Astrocyte of the cerebellum (primary cell): ENCODE results near the gene DNAJB1.
"Not testable (repeated sequence)": the region's sequence is repeated elsewhere in the genome, so short reads cannot be mapped to it uniquely, and the experiment has no call there.

ENCODE experiments used
- DNase-seq: peaks from one replicate; pipeline ENCODE4 v3.0.0-alpha.2; 2011; ENCODE audit warnings: low read depth
- H3K4me3 ChIP-seq: 2 replicates; pipeline ENCODE4 v1.5.1; 2011; ENCODE audit warnings: mild to moderate bottlenecking, low read depth, low read length, moderate library complexity
- in situ Hi-C: cut with HindIII; loops from 2 replicates; pipeline ENCODE4 v1.10.0; 2017; ENCODE audit warnings: low sequenced_read_pairs
- TF ChIP-seq, protein P1 (sequence below): IDR thresholded peaks from 2 replicates; pipeline ENCODE4 v1.5.1; 2012; ENCODE audit warnings: low read length, low read depth, moderate library complexity, mild to moderate bottlenecking; ENCODE audit errors: missing control alignments

The DNAJB1 gene

DNA sequence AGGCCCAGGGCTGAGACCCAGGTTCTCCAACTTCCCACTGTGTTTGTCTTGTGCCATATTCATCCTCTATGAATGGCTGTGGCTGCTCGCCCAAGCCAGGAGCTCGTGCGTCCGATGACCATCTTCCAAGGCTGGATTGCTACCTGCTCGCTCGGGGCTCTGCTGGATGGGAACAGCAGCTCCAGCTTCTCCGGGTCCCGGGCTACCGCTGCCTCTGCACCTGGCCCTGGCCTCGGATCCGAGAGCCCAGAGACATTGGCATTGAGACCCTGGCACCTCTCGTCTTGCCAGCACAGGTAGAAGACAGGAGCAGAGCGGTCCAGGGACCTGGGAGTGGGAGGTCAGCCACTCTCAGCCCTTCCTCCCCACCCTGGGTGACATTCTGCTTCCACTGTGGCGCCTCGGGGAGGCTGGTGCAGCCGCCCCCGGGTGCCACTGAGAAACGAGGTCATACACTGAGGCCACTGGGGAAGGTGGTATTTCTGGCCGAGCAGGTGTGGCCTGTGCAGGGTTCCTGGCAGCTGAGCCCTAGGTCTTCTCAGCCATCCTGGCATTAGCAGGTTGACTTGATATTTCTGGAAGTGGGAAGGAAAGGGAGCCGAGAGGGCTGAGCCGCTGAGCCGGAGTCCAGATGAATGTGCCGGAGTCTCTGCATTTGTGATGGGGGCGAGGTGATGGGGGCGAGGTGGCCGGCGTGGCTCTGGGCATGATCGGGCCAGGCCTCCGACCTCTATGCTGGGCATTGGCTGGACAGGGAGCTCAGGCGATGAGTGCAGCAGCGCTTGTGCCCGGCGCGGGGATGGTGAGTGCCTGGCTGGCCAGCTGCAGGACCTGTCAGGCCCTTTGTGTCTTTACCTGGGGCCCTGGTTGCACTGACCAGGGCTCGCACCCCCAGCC, 35.1 kb upstream of the DNAJB1 start:
- H3K4me3 ChIP-seq, result no peak overlapping the region
- TF ChIP-seq, protein P1, sequence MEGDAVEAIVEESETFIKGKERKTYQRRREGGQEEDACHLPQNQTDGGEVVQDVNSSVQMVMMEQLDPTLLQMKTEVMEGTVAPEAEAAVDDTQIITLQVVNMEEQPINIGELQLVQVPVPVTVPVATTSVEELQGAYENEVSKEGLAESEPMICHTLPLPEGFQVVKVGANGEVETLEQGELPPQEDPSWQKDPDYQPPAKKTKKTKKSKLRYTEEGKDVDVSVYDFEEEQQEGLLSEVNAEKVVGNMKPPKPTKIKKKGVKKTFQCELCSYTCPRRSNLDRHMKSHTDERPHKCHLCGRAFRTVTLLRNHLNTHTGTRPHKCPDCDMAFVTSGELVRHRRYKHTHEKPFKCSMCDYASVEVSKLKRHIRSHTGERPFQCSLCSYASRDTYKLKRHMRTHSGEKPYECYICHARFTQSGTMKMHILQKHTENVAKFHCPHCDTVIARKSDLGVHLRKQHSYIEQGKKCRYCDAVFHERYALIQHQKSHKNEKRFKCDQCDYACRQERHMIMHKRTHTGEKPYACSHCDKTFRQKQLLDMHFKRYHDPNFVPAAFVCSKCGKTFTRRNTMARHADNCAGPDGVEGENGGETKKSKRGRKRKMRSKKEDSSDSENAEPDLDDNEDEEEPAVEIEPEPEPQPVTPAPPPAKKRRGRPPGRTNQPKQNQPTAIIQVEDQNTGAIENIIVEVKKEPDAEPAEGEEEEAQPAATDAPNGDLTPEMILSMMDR, result no peak
- no peak for DNase-seq
- in situ Hi-C loops, result no loop called here

DNA sequence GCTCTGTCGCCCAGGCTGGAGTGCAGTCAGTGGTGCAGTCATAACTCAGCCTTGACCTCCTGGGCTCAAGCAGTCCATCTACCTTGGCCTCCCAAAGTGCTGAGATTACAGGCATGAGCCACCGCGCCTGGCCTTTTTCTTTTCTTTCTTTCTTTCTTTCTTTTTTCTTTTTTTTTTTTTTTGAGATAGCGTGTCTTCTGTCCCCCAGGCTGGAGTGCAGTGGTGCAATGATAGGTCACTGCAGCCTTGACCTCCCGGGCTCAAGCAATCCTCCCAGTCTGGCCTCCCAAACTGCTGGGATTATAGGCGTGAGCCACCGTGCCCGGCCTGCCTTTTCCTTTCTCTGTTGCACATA, 33.8 kb upstream of the DNAJB1 start:
- in situ Hi-C loops, H3K4me3 ChIP-seq, DNase-seq: not testable (repeated sequence)

DNA sequence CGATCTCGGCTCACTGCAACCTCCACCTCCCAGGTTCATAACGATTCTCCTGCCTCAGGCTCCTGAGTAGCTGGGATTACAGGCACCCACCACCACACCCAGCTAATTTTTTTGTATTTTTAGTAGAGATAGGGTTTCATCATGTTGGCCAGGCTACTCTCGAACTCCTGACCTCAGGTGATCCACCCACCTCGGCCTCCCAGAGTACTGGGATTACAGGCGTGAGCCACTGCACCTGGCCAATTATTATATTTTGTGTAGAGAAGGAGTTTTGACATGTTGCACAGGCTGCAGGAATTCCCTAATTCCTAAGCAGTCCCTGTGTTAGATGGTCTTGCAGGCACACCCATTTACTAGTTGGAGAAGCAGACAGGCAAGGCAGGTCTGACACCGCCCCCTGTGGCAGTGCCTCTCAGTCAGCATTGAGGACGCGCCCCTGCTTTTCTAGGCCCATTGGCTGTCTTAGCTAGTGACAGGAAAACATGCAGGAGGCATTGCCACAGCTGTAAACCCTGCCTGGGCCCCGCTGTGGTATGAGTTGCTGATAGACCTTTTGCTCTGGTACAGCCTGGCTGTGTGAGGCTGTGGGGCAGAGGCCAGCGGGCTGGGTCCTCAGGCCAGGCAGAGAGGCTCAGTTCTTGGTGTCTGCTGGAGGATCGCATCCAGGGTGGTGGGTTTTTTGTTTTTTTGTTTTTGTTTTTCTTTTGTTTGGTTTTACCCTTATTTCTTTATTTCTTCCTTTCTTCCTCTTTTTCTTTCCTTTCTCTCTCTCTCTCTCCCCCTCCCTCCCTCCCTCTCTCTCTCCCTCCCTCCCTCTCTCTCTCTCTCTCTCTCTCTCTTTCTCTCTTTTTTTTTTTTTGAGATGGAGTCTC, 33.2 kb upstream of the DNAJB1 start:
- in situ Hi-C loops, DNase-seq, H3K4me3 ChIP-seq: not testable (repeated sequence)

DNA sequence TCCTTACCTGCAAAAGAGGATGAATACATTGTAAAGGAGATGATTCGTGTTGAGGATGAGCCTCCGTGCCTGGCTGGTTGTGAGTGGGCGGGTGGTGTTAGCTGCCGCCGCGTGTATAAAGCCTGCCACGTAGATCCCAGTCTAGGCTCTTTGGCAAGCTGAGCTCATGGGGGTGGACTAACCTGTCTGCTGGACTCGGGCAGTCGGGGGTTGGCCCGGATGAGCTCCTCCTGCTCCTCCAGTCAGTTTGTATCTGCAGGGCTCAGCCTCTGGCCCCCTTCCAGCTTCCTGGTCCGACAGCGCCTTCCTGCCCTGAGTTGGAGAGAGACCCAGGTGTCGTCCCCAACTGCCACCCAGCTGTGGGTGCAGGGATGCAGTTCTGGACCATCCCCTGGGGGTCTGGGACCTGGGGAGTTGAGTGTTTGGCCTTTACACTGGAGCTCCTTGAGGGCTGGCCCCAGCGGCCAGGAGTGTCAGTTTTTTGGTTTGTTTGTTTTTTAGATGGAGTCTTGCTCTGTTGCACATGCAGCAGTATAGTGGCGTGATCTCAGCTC, 32.1 kb upstream of the DNAJB1 start:
- TF ChIP-seq, protein P1, result no peak
- DNase-seq, result no peak
- in situ Hi-C loops, result no loop called here
- no peak overlapping the region for H3K4me3 ChIP-seq

DNA sequence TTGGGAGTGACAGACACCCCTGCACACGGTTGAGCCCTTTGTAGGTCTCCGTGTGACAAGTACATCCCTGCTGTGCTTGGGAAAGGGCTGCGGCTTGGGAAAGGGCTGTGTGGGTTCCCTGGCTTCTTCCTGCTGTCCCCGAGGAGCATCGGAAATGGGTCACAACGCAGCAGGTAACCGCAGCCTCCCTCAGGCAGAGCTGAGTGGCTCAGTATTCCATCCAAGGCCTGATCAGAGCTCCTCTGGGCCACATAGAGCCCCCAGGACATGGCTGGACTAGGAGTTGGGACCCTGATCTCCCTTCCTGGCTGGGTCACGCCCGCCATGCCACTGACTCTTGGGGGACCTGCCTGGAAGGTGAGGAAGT, 27.5 kb upstream of the DNAJB1 start:
- TF ChIP-seq, protein P1, result no peak
- H3K4me3 ChIP-seq, result no peak overlapping the region
- in situ Hi-C loops, result no loop called here
- no peak for DNase-seq

DNA sequence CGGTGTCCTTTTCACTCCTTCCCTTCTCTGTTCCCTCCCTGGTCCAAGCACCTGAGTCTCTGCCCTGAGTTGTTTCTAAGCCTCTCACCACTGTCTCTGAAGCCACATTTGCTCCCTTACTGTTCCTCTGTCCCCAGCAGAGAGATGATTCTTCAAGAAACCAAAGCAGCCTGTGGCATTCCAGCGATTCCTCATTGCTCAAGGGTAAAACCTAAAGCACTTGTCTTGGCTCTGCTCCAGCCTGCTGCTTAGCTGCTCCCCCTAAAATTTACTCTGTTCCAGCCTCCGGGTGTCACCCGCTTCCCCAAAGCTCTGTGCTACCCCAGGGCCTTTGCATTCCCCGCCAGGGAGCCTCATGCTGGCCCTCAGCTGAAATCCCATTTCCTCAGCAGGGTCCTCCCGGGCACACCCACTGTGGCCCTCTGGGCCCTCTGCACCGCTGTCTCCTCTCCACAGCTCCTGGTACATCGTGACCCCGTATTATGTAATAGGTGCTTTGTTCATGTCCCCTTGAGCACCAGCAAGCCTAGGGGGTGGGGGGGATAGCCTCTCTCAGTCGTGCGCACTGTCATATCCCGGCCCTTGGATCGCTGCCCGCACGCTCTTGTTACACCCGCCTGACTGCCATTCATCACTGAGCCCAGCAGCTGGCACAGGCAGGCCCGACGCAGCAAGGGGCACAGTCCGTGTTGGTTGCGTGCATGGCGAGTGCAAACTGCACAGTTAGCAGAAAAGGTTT, 26.9 kb upstream of the DNAJB1 start:
- no peak overlapping the region for H3K4me3 ChIP-seq
- TF ChIP-seq, protein P1, result no peak
- in situ Hi-C loops, result no loop called here
- no peak for DNase-seq

DNA sequence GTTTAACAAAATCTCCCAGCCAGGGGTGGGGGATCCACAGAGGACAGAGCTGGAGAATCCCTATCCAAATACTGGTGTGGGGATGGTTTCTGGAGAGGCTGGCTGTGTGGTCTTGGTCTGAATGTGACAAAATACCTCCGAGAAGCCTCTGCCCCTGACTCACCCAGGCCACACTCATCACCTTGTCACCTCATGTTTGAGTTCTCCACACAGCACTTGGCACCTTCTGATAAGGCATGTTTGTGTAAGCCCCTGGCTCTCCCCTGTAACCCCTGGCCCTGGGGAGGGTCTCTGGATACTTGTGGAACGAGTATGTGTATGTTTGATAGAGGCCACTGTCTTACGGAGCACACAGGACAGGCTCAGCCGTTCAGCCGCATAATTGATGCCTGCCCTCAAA, 25.9 kb upstream of the DNAJB1 start:
- DNase-seq, result no peak
- in situ Hi-C loops, result no loop called here
- TF ChIP-seq, protein P1, result no peak

More for the DNA sequence above, 25.9 kb upstream of the DNAJB1 start:
- H3K4me3 ChIP-seq, result no peak overlapping the region
